Naive B cell (primary cell): ENCODE measurements around the gene TTLL9. TPM values are rescaled to one million over a fixed set of nuclear protein-coding genes. Genes with fewer than 3 reads are reported as not detected.
A peak's percentile ranks its signal among the peaks of the same experiment; 100 is the strongest.

Experiments used
- ATAC-seq, 2 donors: fragments of 150-1000 bp; cut with Tn5 transposase; 2 replicates each; pipeline ENCODE4 v1.10.0; 2021; ENCODE audit warnings: low read depth in 2 of 2, mild to moderate bottlenecking in 2 of 2, moderate library complexity in 2 of 2
- DNase-seq: peaks from one replicate; pipeline ENCODE4 v3.0.0; 2022
- H3K27ac Mint-ChIP-seq, 6 donors: one replicate each; pipeline ENCODE4 v1.8.0; 2020 to 2022; ENCODE audit warnings: mild to moderate bottlenecking in 6 of 6, mixed read lengths in 6 of 6, moderate library complexity in 5 of 6, inconsistent platforms in 2 of 6
- H3K27me3 Mint-ChIP-seq, 3 donors: one replicate each; pipeline ENCODE4 v1.8.0; 2021 to 2022; ENCODE audit warnings: mixed read lengths in 3 of 3, mild to moderate bottlenecking in 1 of 3
- H3K36me3 Mint-ChIP-seq, 2 donors: one replicate each; pipeline ENCODE4 v1.8.0; 2020 to 2022; ENCODE audit warnings: mixed read lengths in 2 of 2, inconsistent platforms in 1 of 2, mild to moderate bottlenecking in 1 of 2
- H3K4me1 Mint-ChIP-seq, 3 donors: one replicate each; pipeline ENCODE4 v1.8.0; 2020 to 2022; ENCODE audit warnings: mixed read lengths in 3 of 3, inconsistent platforms in 1 of 3, mild to moderate bottlenecking in 1 of 3, moderate library complexity in 1 of 3
- H3K4me3 Mint-ChIP-seq, 8 donors: one replicate each; pipeline ENCODE4 v1.8.0; 2020 to 2022; ENCODE audit warnings: mild to moderate bottlenecking in 8 of 8, mixed read lengths in 8 of 8, moderate library complexity in 8 of 8, inconsistent platforms in 2 of 8
- H3K9me3 Mint-ChIP-seq, 7 donors: one replicate each; pipeline ENCODE4 v1.8.0; 2020 to 2022; ENCODE audit warnings: mixed read lengths in 7 of 7, mild to moderate bottlenecking in 5 of 7, inconsistent platforms in 2 of 7, moderate library complexity in 1 of 7
- polyA plus RNA-seq, 6 donors: library from polyadenylated mRNA; unstranded; fragments of 300-500 nt; fragmentation: Illumina TruSeq; gene quantifications; one replicate each; pipeline ENCODE4 v1.2.3, GENCODE V29; 2021; ENCODE audit warnings: low read depth in 6 of 6

The TTLL9 gene
- polyA plus RNA-seq, 6 donors from 2014 or later, result 0.09 to 0.43 (median 0.21) TPM; not detected in 3

GRCh38 chr20:31857861-31858759 is 12.3 kb upstream of the TTLL9 start:
- Mint-ChIP-seq H3K27ac (no peak overlapping the region), H3K36me3 (no peaks in the 10 kb centered on the region), H3K27me3 (peaks cover 4 to 15% (median 5%) of the 10 kb centered on the region in 3 donors), H3K4me3 (peak overlapping the region in 4 of 8 donors; percentile 4 to 82 (median 27)), H3K9me3 (no peaks in the 10 kb centered on the region), H3K4me1 (peaks cover 14 to 24% (median 21%) of the 10 kb centered on the region in 3 donors)
- peak; percentile 44 for DNase-seq
- peak; percentile 82 for ATAC-seq

- no peaks in the 10 kb centered on the region for H3K9me3 Mint-ChIP-seq
- ATAC-seq (no peak), DNase-seq (no peak)
- H3K36me3 Mint-ChIP-seq, result no peaks in the 10 kb centered on the region
- H3K4me3 Mint-ChIP-seq, result peak overlapping the region in 3 of 8 donors; percentile 20 to 82 (median 34)
- peaks cover 14 to 24% (median 22%) of the 10 kb centered on the region in 3 donors for H3K4me1 Mint-ChIP-seq
- peaks cover 4 to 15% (median 5%) of the 10 kb centered on the region in 3 donors for H3K27me3 Mint-ChIP-seq
- H3K27ac Mint-ChIP-seq, result no peak overlapping the region
Observed at GRCh38 chr20:31858760-31859083, 11.7 kb upstream of the TTLL9 start.

DNA sequence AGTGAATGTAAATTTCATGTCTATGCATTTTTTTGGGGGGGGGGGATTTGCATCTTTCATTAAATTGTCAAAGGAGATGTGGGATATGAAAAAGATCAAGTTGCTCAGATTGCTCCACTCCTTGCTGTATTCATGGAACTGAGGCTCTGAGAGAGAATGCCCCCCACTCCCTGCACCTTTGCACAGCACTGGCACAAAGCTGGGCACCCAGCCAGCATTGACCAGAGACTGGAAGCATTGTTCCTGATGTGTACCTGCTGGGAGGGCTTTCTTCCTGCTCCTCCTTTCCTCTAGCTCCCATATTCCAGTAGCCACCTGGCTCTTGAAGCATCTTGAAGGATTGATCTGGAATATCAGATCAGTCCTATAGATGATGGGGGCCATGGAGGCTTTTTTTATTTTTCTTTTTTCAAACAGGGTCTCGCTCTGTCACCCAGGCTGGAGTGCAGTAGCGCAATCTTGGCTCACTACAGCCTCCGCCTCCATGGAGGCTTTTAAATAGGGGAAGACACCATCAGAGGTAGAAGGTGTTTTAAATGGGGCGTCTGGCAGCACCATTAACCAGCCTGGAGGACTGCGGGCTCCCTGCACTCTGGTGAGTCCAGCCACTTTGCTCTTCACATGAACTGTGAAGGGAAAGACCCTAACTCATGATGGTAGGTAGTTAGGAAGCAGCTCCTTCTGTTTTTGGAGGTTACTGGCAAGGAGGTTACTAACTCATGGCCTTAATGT is 11.0 kb upstream of the TTLL9 start:
- Mint-ChIP-seq H3K27me3 (peaks cover 4 to 15% (median 5%) of the 10 kb centered on the region in 3 donors), H3K9me3 (no peaks in the 10 kb centered on the region), H3K4me3 (peak overlapping the region in 4 of 8 donors; percentile 28 to 37 (median 33)), H3K4me1 (peaks cover 14 to 26% (median 24%) of the 10 kb centered on the region in 3 donors), H3K36me3 (no peaks in the 10 kb centered on the region), H3K27ac (no peak overlapping the region)
- DNase-seq (no peak), ATAC-seq (no peak)

DNA sequence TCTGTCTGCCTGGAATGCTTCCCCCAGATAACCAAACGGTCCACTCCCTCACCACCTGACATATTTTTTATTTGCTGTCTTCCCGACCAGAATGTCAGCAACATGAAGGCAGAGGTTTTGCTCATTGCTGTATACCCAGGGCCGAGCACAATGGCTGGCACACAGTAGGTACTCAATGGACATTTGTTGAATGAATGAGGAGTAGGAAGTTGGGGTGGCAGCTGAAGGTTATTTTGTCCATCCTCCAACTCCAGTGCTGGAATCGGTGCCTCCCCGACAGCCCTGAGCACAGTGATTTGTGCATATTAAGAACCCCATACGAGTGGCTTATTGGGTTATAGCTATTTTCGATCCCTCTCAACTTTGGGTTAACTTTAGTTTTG is 10.4 kb upstream of the TTLL9 start:
- H3K4me3 Mint-ChIP-seq, result peak overlapping the region in 4 of 8 donors; percentile 28 to 47 (median 34)
- peaks cover 14 to 26% (median 24%) of the 10 kb centered on the region in 3 donors for H3K4me1 Mint-ChIP-seq
- H3K36me3 Mint-ChIP-seq, result no peaks in the 10 kb centered on the region

DNA sequence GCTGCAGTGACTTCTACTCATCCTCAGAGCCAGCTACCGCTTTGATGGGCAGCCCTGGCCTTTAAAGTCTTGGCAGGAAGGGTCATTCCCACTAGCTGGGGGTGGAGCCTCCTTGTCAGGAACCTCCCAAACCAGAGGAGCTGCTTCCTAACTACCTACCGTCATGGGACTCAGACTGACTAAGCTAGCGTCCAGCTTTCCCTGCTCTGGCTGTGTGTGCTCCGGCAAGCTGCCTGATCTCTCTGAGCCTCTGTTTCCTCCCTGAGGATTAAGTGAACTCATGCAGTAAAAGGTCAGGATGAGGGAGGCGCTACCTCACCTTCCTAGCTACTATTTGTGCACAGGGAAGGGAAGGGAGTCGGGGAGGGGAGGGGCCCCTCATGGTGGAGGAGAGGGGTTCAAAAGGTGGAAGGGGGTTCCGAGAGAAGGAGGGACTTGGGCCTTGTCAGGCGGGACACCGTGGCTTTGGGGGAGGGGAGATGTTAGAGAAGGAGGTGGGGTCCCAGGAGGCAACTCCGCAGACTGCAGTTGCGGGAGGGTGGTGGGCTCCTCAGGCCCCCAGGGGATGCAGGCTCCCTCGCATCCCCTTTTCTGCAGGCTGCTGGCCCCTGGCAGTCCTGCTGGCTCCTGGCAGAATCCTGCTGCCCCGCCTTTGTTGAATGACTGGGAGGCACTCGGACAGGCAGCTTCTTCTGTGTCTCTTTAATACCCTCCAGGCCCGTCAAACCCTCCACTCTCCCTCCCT is 9.9 kb upstream of the TTLL9 start:
- Mint-ChIP-seq H3K4me1 (peaks cover 14 to 26% (median 24%) of the 10 kb centered on the region in 3 donors), H3K27ac (no peak overlapping the region), H3K4me3 (peak overlapping the region; percentile 35 to 84 (median 48)), H3K36me3 (no peaks in the 10 kb centered on the region), H3K9me3 (no peaks in the 10 kb centered on the region), H3K27me3 (peaks cover 4 to 15% (median 5%) of the 10 kb centered on the region in 3 donors)
- DNase-seq (no peak), ATAC-seq (no peak)

More for the DNA sequence above, 10.4 kb upstream of the TTLL9 start:
- ATAC-seq (no peak), DNase-seq (no peak)
- H3K27ac Mint-ChIP-seq, result no peak overlapping the region
- no peaks in the 10 kb centered on the region for H3K9me3 Mint-ChIP-seq
- peaks cover 4 to 15% (median 5%) of the 10 kb centered on the region in 3 donors for H3K27me3 Mint-ChIP-seq

- H3K36me3 Mint-ChIP-seq, result no peaks in the 10 kb centered on the region
- no peak overlapping the region for H3K27ac Mint-ChIP-seq
- peaks cover 4 to 15% (median 5%) of the 10 kb centered on the region in 3 donors for H3K27me3 Mint-ChIP-seq
- ATAC-seq (peak; percentile 15 to 17), DNase-seq (no peak)
- H3K4me3 Mint-ChIP-seq, result peak overlapping the region in 6 of 8 donors; percentile 35 to 84 (median 51)
- H3K9me3 Mint-ChIP-seq, result no peaks in the 10 kb centered on the region
- H3K4me1 Mint-ChIP-seq, result peaks cover 14 to 26% (median 24%) of the 10 kb centered on the region in 3 donors
Observed at GRCh38 chr20:31861135-31861384, 9.4 kb upstream of the TTLL9 start.

GRCh38 chr20:31861385-31862156 is 8.9 kb upstream of the TTLL9 start:
- H3K27me3 Mint-ChIP-seq, result peaks cover 4 to 15% (median 5%) of the 10 kb centered on the region in 3 donors
- H3K36me3 Mint-ChIP-seq, result no peaks in the 10 kb centered on the region
- no peak overlapping the region for H3K27ac Mint-ChIP-seq
- H3K4me1 Mint-ChIP-seq, result peaks cover 14 to 26% (median 24%) of the 10 kb centered on the region in 3 donors
- ATAC-seq (peak; percentile 79 to 82), DNase-seq (peak; percentile 63)
- peak overlapping the region; percentile 66 to 91 (median 81) for H3K4me3 Mint-ChIP-seq
- no peaks in the 10 kb centered on the region for H3K9me3 Mint-ChIP-seq

DNA sequence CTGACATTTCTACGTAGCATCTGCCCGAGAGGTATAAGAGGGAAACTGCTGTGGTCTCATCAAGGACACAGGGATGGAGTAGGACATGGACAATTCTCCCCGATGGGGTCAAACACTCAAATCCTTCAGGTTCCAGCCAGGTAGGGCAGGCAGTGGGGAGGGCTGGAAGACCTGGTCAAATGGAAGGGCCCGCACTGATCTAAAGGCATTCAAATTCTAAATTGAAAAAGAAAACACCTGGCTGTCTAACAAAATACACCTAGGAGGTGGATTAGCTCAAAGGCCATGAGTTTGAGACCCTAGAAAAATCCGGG is 8.3 kb upstream of the TTLL9 start:
- peak overlapping the region; percentile 66 to 91 (median 81) for H3K4me3 Mint-ChIP-seq
- H3K27ac Mint-ChIP-seq, result peak overlapping the region in 1 of 6 donors; percentile 87
- H3K27me3 Mint-ChIP-seq, result peaks cover 4 to 15% (median 5%) of the 10 kb centered on the region in 3 donors
- H3K36me3 Mint-ChIP-seq, result no peaks in the 10 kb centered on the region
- ATAC-seq, result no peak
- H3K9me3 Mint-ChIP-seq, result no peaks in the 10 kb centered on the region
- DNase-seq, result no peak
- peaks cover 14 to 26% (median 24%) of the 10 kb centered on the region in 3 donors for H3K4me1 Mint-ChIP-seq

DNA sequence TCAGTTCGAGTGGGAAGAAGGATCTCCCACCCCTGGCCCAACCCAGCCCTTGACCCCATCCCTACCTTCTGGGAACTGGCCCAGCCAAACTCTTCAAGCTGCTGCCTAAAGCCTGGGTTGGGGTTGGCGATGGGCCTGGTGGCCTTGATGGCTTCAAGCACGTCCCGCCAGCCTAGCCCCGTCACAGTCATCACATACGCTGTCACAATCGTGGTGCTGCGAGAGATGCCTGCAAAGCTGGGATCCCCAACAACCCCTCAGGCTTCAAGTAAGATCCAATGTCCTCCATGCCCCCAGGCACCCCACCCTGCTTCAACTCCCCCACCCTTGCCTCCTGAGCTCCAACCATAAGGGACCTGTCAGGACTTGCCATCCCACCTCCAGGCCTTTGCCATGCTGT is 7.9 kb upstream of the TTLL9 start:
- peak overlapping the region in 6 of 8 donors; percentile 28 to 91 (median 48) for H3K4me3 Mint-ChIP-seq
- no peaks in the 10 kb centered on the region for H3K36me3 Mint-ChIP-seq
- peak overlapping the region in 1 of 6 donors; percentile 38 for H3K27ac Mint-ChIP-seq
- DNase-seq, result no peak
- peaks cover 14 to 25% (median 24%) of the 10 kb centered on the region in 3 donors for H3K4me1 Mint-ChIP-seq
- H3K9me3 Mint-ChIP-seq, result no peaks in the 10 kb centered on the region
- peaks cover 4 to 15% (median 5%) of the 10 kb centered on the region in 3 donors for H3K27me3 Mint-ChIP-seq
- ATAC-seq, result no peak

- Mint-ChIP-seq H3K4me3 (peak overlapping the region in 1 of 8 donors; percentile 28), H3K4me1 (peaks cover 10 to 25% (median 18%) of the 10 kb centered on the region in 3 donors), H3K9me3 (no peaks in the 10 kb centered on the region), H3K27ac (no peak overlapping the region), H3K27me3 (peaks cover 4 to 15% (median 5%) of the 10 kb centered on the region in 3 donors), H3K36me3 (no peaks in the 10 kb centered on the region)
- ATAC-seq (no peak), DNase-seq (no peak)
Observed at GRCh38 chr20:31863296-31864085, 6.9 kb upstream of the TTLL9 start.

DNA sequence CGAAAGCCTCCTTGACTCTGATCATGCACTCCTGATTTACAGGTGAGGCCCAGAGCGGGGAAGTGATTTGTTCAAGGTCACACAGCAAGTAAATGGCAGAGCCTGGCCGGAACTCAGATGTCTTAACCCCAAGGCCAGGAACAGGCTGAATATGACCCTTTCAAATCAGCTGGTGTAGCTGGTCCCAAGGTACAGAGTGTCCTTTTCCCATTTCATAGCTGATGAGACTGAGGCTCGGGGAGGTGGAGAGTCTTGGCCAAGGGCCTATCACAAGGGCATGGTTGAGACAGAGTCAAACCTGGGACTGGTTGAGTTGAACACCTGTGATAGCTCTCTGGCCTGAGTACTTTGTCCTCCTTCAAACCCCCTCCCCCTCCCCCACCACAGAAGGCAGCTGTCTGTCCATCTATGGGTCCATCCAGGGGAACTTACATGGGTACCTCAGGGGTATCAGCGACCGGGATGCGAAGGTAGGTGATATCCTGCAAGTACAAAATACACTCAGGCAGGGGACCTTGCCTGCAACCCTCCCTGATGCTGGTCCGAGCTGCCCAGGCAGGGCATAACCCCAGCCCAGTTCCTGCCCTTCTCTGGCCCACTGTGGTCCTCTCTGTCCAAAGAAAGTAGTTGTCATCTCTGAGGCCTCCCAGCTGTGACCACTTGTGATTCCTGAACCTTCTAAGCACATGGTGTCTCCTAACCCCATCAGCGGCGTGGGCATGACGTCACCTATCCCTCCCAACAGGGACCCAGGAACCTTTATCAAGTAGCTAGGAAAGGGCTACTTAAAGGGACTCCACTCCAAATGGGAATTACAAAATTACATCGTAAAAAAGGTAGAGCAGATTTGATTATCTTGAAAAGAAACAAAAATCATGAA is 5.7 kb upstream of the TTLL9 start:
- ATAC-seq, result no peak
- H3K36me3 Mint-ChIP-seq, result peaks cover 0 to 5% of the 10 kb centered on the region in 2 donors
- H3K9me3 Mint-ChIP-seq, result no peaks in the 10 kb centered on the region
- peak overlapping the region in 2 of 8 donors; percentile 20 to 24 for H3K4me3 Mint-ChIP-seq
- no peak overlapping the region for H3K27ac Mint-ChIP-seq
- no peak for DNase-seq
- peaks cover 4 to 24% (median 17%) of the 10 kb centered on the region in 3 donors for H3K27me3 Mint-ChIP-seq
- peaks cover 21 to 31% (median 30%) of the 10 kb centered on the region in 3 donors for H3K4me1 Mint-ChIP-seq
